Body of pancreas (tissue), 4 donors: ENCODE measurements around the gene PIGB. TPM values are rescaled to one million over a fixed set of nuclear protein-coding genes. Genes with fewer than 3 reads are reported as not detected.
A peak's percentile ranks its signal among the peaks of the same experiment; 100 is the strongest.
"Not testable (repeated sequence)": the region's sequence is repeated elsewhere in the genome, so short reads cannot be mapped to it uniquely, and the experiment has no call there.

Experiments
- ATAC-seq: fragments of 150-250 bp; one replicate; pipeline ENCODE4 v1.9.1; 2016
- DNase-seq, 4 donors: peaks; one replicate each; pipeline ENCODE4 v3.0.0-alpha.2; 2019
- H3K27ac ChIP-seq, 4 donors: fragments of 200-600 bp; sonication (generic); 1 replicate in 3 of 4; 2 replicates in 1 of 4; pipeline versions ENCODE4 v1.5.1 to v1.6.1; 2016 to 2019; ENCODE audit warnings: mild to moderate bottlenecking in 1 of 4, mixed read lengths in 1 of 4, moderate library complexity in 1 of 4
- H3K27me3 ChIP-seq, 2 donors: fragments of 200-600 bp; sonication (generic); one replicate each; pipeline ENCODE4 v1.6.0; 2016; ENCODE audit warnings: mild to moderate bottlenecking in 1 of 2
- H3K36me3 ChIP-seq, 2 donors: fragments of 200-600 bp; sonication (generic); replicated peaks in 1 of 2; 2 replicates each; pipeline ENCODE4 v1.5.1; 2016; ENCODE audit warnings: low read depth in 2 of 2; ENCODE audit not compliant: insufficient read depth in 1 of 2
- H3K4me1 ChIP-seq: fragments of 200-600 bp; sonication (generic); one replicate; pipeline ENCODE4 v1.6.0; 2016
- H3K4me3 ChIP-seq, 2 donors: fragments of 200-600 bp; sonication (generic); 1 replicate in 1 of 2; 2 replicates in 1 of 2; pipeline ENCODE4 v1.5.1; 2016 to 2019
- H3K9me3 ChIP-seq, 3 donors: fragments of 200-600 bp; sonication (generic); 1 replicate in 2 of 3; 2 replicates in 1 of 3; pipeline ENCODE4 v1.5.1; 2016
- CTCF ChIP-seq, 7 experiments: fragments of 450-650 bp in 4 of 7; fragments of 200-600 bp in 3 of 7; sonication (generic) in 3 of 7; IDR thresholded peaks; one replicate each; pipeline ENCODE4 v1.5.1; 2016 to 2019; ENCODE audit warnings: antibody characterized with exemption in 7 of 7
- POLR2A ChIP-seq, 3 donors: fragments of 450-650 bp; IDR thresholded peaks; one replicate each; pipeline ENCODE4 v1.6.1; 2016; ENCODE audit warnings: antibody characterized with exemption in 3 of 3, mild to moderate bottlenecking in 2 of 3
- whole genome bisulfite sequencing, 2 donors: methylation state at CpG; one replicate each; pipeline ENCODE4 v1.1.5; 2017; 5-methylcytosine and 5-hydroxymethylcytosine counted together
- intact Hi-C: fragments of 100-400 bp; cut with DNase I; formaldehyde crosslinking; loops from one replicate; pipeline ENCODE4 v1.15.1; 2023
- total RNA-seq, 2 donors: library from RNA; depleted of rRNA; stranded (reverse); fragments of >200 nt; gene quantifications; one replicate each; pipeline ENCODE4 v1.1.0, GENCODE V29; 2016

Gene PIGB
- total RNA-seq, 2 donors from 2014 or later = 9.1 to 17.1 TPM

- H3K36me3 ChIP-seq = no peaks in the 10 kb centered on the region
- DNase-seq (no peak), ATAC-seq (no peak)
- intact Hi-C loops = no loop called here
- H3K27me3 ChIP-seq = no peaks in the 10 kb centered on the region
- no peak overlapping the region for H3K4me3 ChIP-seq
- 74 to 89% methylated on average over 2 of the region's 2 CpGs for WGBS, 2 donors
- H3K27ac ChIP-seq = no peak overlapping the region
- TF ChIP-seq POLR2A (IDR thresholded peaks at IDR 0.05) = no peak
- no peak for TF ChIP-seq CTCF (IDR thresholded peaks at IDR 0.05)
- peaks cover 24% of the 10 kb centered on the region for H3K4me1 ChIP-seq
- H3K9me3 ChIP-seq = no peaks in the 10 kb centered on the region
Observed at GRCh38 chr15:55277715-55278114, 41.3 kb upstream of the PIGB start.

- Histone ChIP-seq H3K4me1 (peaks cover 39% of the 10 kb centered on the region), H3K27ac (peak overlapping the region in 2 of 4 donors; percentile 35 to 57), H3K36me3 (no peaks in the 10 kb centered on the region)
Observed at GRCh38 chr15:55279100-55279745, 39.8 kb upstream of the PIGB start.

GRCh38 chr15:55279746-55280351, 39.2 kb upstream of the PIGB start:
- 34 to 49% methylated on average over 4 of the region's 4 CpGs for WGBS, 2 donors
- peak; percentile 66 for ATAC-seq
- H3K36me3 ChIP-seq = no peaks in the 10 kb centered on the region
- peaks cover 46% of the 10 kb centered on the region for H3K4me1 ChIP-seq
- H3K4me3 ChIP-seq = no peak overlapping the region
- TF ChIP-seq CTCF (IDR thresholded peaks at IDR 0.05) (no peak), POLR2A (IDR thresholded peaks at IDR 0.05) (no peak)
- H3K27me3 ChIP-seq = no peaks in the 10 kb centered on the region
- no peaks in the 10 kb centered on the region for H3K9me3 ChIP-seq
- peak; percentile 38 to 63 (median 56) for DNase-seq
- intact Hi-C loops = no loop called here
- H3K27ac ChIP-seq = peak overlapping the region in 3 of 4 donors; percentile 35 to 59 (median 38)

More at GRCh38 chr15:55279100-55279745, 39.8 kb upstream of the PIGB start:
- Histone ChIP-seq H3K4me3 (no peak overlapping the region), H3K9me3 (no peaks in the 10 kb centered on the region), H3K27me3 (no peaks in the 10 kb centered on the region)
- no peak for DNase-seq
- WGBS, 2 donors = 80 to 89% methylated on average over 2 of the region's 2 CpGs
- ATAC-seq = no peak
- intact Hi-C loops = no loop called here
- TF ChIP-seq CTCF (IDR thresholded peaks at IDR 0.05) (no peak), POLR2A (IDR thresholded peaks at IDR 0.05) (no peak)

GRCh38 chr15:55280589-55280988, 38.4 kb upstream of the PIGB start:
- ATAC-seq, H3K4me3 ChIP-seq, H3K36me3 ChIP-seq, H3K27me3 ChIP-seq, DNase-seq, intact Hi-C loops, H3K9me3 ChIP-seq, H3K27ac ChIP-seq: not testable (repeated sequence)
- WGBS, 2 donors = 80 to 85% methylated on average over 2 of the region's 2 CpGs
- H3K4me1 ChIP-seq = peaks cover 46% of the 10 kb centered on the region

GRCh38 chr15:55281517-55282228, 37.3 kb upstream of the PIGB start:
- no peak for TF ChIP-seq POLR2A (IDR thresholded peaks at IDR 0.05)
- no peaks in the 10 kb centered on the region for H3K27me3 ChIP-seq
- H3K36me3 ChIP-seq = no peaks in the 10 kb centered on the region
- no peaks in the 10 kb centered on the region for H3K9me3 ChIP-seq
- H3K27ac ChIP-seq = peak overlapping the region in 3 of 4 donors; percentile 59 to 70 (median 70)
- DNase-seq = no peak
- intact Hi-C loops = no loop called here
- peaks cover 46% of the 10 kb centered on the region for H3K4me1 ChIP-seq
- ATAC-seq = no peak
- H3K4me3 ChIP-seq = no peak overlapping the region
